Measurements from ENCODE around the gene GPR158. TPM values are rescaled to one million over a fixed set of nuclear protein-coding genes. Genes with fewer than 3 reads are reported as not detected.

GPR158 gene
- total RNA-seq, 1 donor, result 0.43 TPM

GRCh38 chr10:25191162-25191895 is 16.5 kb downstream of the GPR158 start:
- no peak overlapping the region for H3K4me3 ChIP-seq (ENCODE audit: low read depth, low read length)
- peak; percentile 22 for DNase-seq (ENCODE audit: low read depth)
- TF ChIP-seq CTCF (IDR thresholded peaks at IDR 0.05; ENCODE audit: insufficient read depth, low read depth, low read length), result no peak

GRCh38 chr10:25198151-25198550 is 23.4 kb downstream of the GPR158 start:
- no peak overlapping the region for H3K4me3 ChIP-seq (ENCODE audit: low read depth, low read length)
- DNase-seq (ENCODE audit: low read depth), result no peak
- TF ChIP-seq CTCF (IDR thresholded peaks at IDR 0.05; ENCODE audit: insufficient read depth, low read depth, low read length), result no peak

- no peak for TF ChIP-seq CTCF (IDR thresholded peaks at IDR 0.05; ENCODE audit: insufficient read depth, low read depth, low read length)
- no peak overlapping the region for H3K4me3 ChIP-seq (ENCODE audit: low read depth, low read length)
- DNase-seq (ENCODE audit: low read depth), result no peak
Observed at GRCh38 chr10:25206693-25207414, 32.1 kb downstream of the GPR158 start.

- H3K4me3 ChIP-seq (ENCODE audit: low read depth, low read length), result no peak overlapping the region
- TF ChIP-seq CTCF (IDR thresholded peaks at IDR 0.05; ENCODE audit: insufficient read depth, low read depth, low read length), result no peak
- no peak for DNase-seq (ENCODE audit: low read depth)
Observed at GRCh38 chr10:25209618-25210017, 34.8 kb downstream of the GPR158 start.

GRCh38 chr10:25210265-25210664 is 35.5 kb downstream of the GPR158 start:
- no peak for TF ChIP-seq CTCF (IDR thresholded peaks at IDR 0.05; ENCODE audit: insufficient read depth, low read depth, low read length)
- no peak overlapping the region for H3K4me3 ChIP-seq (ENCODE audit: low read depth, low read length)
- DNase-seq (ENCODE audit: low read depth), result no peak

- TF ChIP-seq CTCF (IDR thresholded peaks at IDR 0.05; ENCODE audit: insufficient read depth, low read depth, low read length), result no peak
- no peak overlapping the region for H3K4me3 ChIP-seq (ENCODE audit: low read depth, low read length)
- DNase-seq (ENCODE audit: low read depth), result no peak
Observed at GRCh38 chr10:25220156-25220555, 45.4 kb downstream of the GPR158 start.

All from fibroblast of villous mesenchyme (primary cell).